Measurements from ENCODE around the gene OR1C1. TPM values are rescaled to one million over a fixed set of nuclear protein-coding genes. Genes with fewer than 3 reads are reported as not detected.
"Not testable (repeated sequence)": the region's sequence is repeated elsewhere in the genome, so short reads cannot be mapped to it uniquely, and the experiment has no call there.

Gene OR1C1
- polyA plus RNA-seq, 1 of the 3 experiments (the other 2 are of a cell fraction): not detected

GRCh38 chr1:247713753-247714152 lies 46.6 kb downstream of the OR1C1 start:
- no peak for DNase-seq
- CTCF ChIA-PET: no interaction called here
- Histone ChIP-seq H3K79me2 (ENCODE audit: insufficient read depth) (no peaks in the 10 kb centered on the region), H3K36me3 (replicated peaks in 1 of 2; ENCODE audit: control insufficient read depth in 1 of 2, insufficient read depth in 2 of 2, low read length in 1 of 2) (no peaks in the 10 kb centered on the region), H3K9me2 (no peaks in the 10 kb centered on the region), H3K27ac (ENCODE audit: low read depth in 2 of 2, low read length in 1 of 2) (no peak overlapping the region), H3K4me1 (ENCODE audit: control insufficient read depth in 1 of 2, insufficient read depth in 2 of 2, low read depth in 1 of 2, low read length in 1 of 2) (no peaks in the 10 kb centered on the region), H3F3A (replicated peaks; ENCODE audit: insufficient read depth) (no peaks in the 10 kb centered on the region), H3K4me3 (ENCODE audit: low read depth in 2 of 2, low read length in 1 of 2) (no peak overlapping the region), H3K27me3 (ENCODE audit: insufficient read depth) (no peaks in the 10 kb centered on the region), H3K9me3 (no peaks in the 10 kb centered on the region), H4K20me1 (ENCODE audit: insufficient read depth) (no peaks in the 10 kb centered on the region), H3K9ac (no peak overlapping the region), H2AFZ (ENCODE audit: low read depth) (no peak overlapping the region), H3K4me2 (no peak overlapping the region)
- no peak for TF ChIP-seq GATA2 (CRISPR knock-in tag; IDR thresholded peaks at IDR 0.05)
- no peak for TF ChIP-seq CHD2 (IDR thresholded peaks at IDR 0.05; ENCODE audit: low read length, partially characterized antibody)
- TF ChIP-seq FOXJ3 (CRISPR knock-in tag; IDR thresholded peaks at IDR 0.05): no peak
- TF ChIP-seq, protein P1, sequence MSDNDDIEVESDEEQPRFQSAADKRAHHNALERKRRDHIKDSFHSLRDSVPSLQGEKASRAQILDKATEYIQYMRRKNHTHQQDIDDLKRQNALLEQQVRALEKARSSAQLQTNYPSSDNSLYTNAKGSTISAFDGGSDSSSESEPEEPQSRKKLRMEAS (IDR thresholded peaks at IDR 0.05; ENCODE audit: low read depth): no peak
- TF ChIP-seq RXRA (IDR thresholded peaks at IDR 0.05; ENCODE audit: borderline replicate concordance, low read depth): no peak
- no peak for TF ChIP-seq GABPA (IDR thresholded peaks at IDR 0.05; ENCODE audit: low read depth)
- no peak for TF ChIP-seq POLR2AphosphoS5 (IDR thresholded peaks at IDR 0.05; ENCODE audit: low read depth, low read length)
- TF ChIP-seq, protein P2, sequence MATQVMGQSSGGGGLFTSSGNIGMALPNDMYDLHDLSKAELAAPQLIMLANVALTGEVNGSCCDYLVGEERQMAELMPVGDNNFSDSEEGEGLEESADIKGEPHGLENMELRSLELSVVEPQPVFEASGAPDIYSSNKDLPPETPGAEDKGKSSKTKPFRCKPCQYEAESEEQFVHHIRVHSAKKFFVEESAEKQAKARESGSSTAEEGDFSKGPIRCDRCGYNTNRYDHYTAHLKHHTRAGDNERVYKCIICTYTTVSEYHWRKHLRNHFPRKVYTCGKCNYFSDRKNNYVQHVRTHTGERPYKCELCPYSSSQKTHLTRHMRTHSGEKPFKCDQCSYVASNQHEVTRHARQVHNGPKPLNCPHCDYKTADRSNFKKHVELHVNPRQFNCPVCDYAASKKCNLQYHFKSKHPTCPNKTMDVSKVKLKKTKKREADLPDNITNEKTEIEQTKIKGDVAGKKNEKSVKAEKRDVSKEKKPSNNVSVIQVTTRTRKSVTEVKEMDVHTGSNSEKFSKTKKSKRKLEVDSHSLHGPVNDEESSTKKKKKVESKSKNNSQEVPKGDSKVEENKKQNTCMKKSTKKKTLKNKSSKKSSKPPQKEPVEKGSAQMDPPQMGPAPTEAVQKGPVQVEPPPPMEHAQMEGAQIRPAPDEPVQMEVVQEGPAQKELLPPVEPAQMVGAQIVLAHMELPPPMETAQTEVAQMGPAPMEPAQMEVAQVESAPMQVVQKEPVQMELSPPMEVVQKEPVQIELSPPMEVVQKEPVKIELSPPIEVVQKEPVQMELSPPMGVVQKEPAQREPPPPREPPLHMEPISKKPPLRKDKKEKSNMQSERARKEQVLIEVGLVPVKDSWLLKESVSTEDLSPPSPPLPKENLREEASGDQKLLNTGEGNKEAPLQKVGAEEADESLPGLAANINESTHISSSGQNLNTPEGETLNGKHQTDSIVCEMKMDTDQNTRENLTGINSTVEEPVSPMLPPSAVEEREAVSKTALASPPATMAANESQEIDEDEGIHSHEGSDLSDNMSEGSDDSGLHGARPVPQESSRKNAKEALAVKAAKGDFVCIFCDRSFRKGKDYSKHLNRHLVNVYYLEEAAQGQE (IDR thresholded peaks at IDR 0.05; ENCODE audit: low read depth, low read length): no peak
- TF ChIP-seq RFX5 (IDR thresholded peaks at IDR 0.05; ENCODE audit: low read length): no peak
- TF ChIP-seq TEAD4 (IDR thresholded peaks at IDR 0.05; ENCODE audit: borderline replicate concordance, insufficient read depth): no peak
- no peak for TF ChIP-seq USF1 (IDR thresholded peaks at IDR 0.05; ENCODE audit: borderline replicate concordance, low read depth)
- TF ChIP-seq ELF1 (IDR thresholded peaks at IDR 0.05): no peak
- TF ChIP-seq RAD21 (IDR thresholded peaks at IDR 0.05; ENCODE audit: low read length): no peak
- no peak for TF ChIP-seq RCOR1 (IDR thresholded peaks at IDR 0.05; ENCODE audit: low read length)
- no peak for TF ChIP-seq EP300 (IDR thresholded peaks at IDR 0.05; ENCODE audit: borderline replicate concordance in 1 of 2, low read depth in 1 of 2, low read length in 1 of 2)
- 2% methylated on average over 7 of the region's 7 CpGs for WGBS (ENCODE audit: low lambda C conversion rate)
- POLR2A ChIA-PET: no interaction called here

GRCh38 chr1:247710681-247711080 lies 49.7 kb downstream of the OR1C1 start:
- H3K4me3 ChIP-seq (ENCODE audit: low read depth in 2 of 2, low read length in 1 of 2); POLR2A ChIA-PET; H3K4me2 ChIP-seq; H4K20me1 ChIP-seq (ENCODE audit: insufficient read depth); H3F3A ChIP-seq (replicated peaks; ENCODE audit: insufficient read depth); H2AFZ ChIP-seq (ENCODE audit: low read depth); DNase-seq; H3K9me3 ChIP-seq; H3K79me2 ChIP-seq (ENCODE audit: insufficient read depth); CTCF ChIA-PET; H3K36me3 ChIP-seq (replicated peaks in 1 of 2; ENCODE audit: control insufficient read depth in 1 of 2, insufficient read depth in 2 of 2, low read length in 1 of 2); H3K9ac ChIP-seq; H3K27me3 ChIP-seq (ENCODE audit: insufficient read depth); H3K4me1 ChIP-seq (ENCODE audit: control insufficient read depth in 1 of 2, insufficient read depth in 2 of 2, low read depth in 1 of 2, low read length in 1 of 2); H3K27ac ChIP-seq (ENCODE audit: low read depth in 2 of 2, low read length in 1 of 2); H3K9me2 ChIP-seq: not testable (repeated sequence)
- under 1% methylated on average over 8 of the region's 8 CpGs for WGBS (ENCODE audit: low lambda C conversion rate)

Other genes starting within 250 kb of the OR1C1 start
- gene OR2C3, start 224.1 kb downstream of the OR1C1 start, polyA plus RNA-seq (2012; rRNA removed): not detected in 2 replicates
- gene GCSAML, start 211.4 kb downstream of the OR1C1 start, polyA plus RNA-seq (2012; rRNA removed): not detected in 2 replicates
- gene OR2G2, start 172.2 kb downstream of the OR1C1 start, polyA plus RNA-seq (2012; rRNA removed): not detected in 2 replicates
- gene OR2G3, start 155.0 kb downstream of the OR1C1 start, polyA plus RNA-seq (2012; rRNA removed): not detected in 2 replicates
- not detected in 2 replicates for gene OR13G1, start 80.8 kb downstream of the OR1C1 start, polyA plus RNA-seq (2012; rRNA removed)
- gene OR6F1, start 43.9 kb downstream of the OR1C1 start, polyA plus RNA-seq (2012; rRNA removed): not detected in 2 replicates
- gene OR14K1, start 21.9 kb downstream of the OR1C1 start, polyA plus RNA-seq (2012; rRNA removed): not detected in 2 replicates
- gene OR14A2, start 12.4 kb downstream of the OR1C1 start, polyA plus RNA-seq (2012; rRNA removed): not detected in 2 replicates
- not detected in 2 replicates for gene OR14A16, start 63.6 kb upstream of the OR1C1 start, polyA plus RNA-seq (2012; rRNA removed)
- not detected in 2 replicates for gene OR11L1, start 81.3 kb upstream of the OR1C1 start, polyA plus RNA-seq (2012; rRNA removed)
- 0.13 and 0.35 TPM in 2 replicates for gene TRIM58, start 96.6 kb upstream of the OR1C1 start, polyA plus RNA-seq (2012; rRNA removed)
- gene OR2W3, start 135.0 kb upstream of the OR1C1 start, polyA plus RNA-seq (2012; rRNA removed): 0.13 TPM in 1 of 2 replicates, not detected in the other
- gene OR2T8, start 159.7 kb upstream of the OR1C1 start, polyA plus RNA-seq (2012; rRNA removed): not detected in 2 replicates
- gene OR2AJ1, start 164.3 kb upstream of the OR1C1 start, polyA plus RNA-seq (2012; rRNA removed): not detected in 2 replicates
- gene OR2L8, start 188.3 kb upstream of the OR1C1 start, polyA plus RNA-seq (2012; rRNA removed): not detected in 2 replicates
- gene OR2AK2, start 204.7 kb upstream of the OR1C1 start, polyA plus RNA-seq (2012; rRNA removed): 0.06 TPM in 1 of 2 replicates, not detected in the other